Bronchial epithelial cell (primary cell): ENCODE measurements around the gene SLC1A4. TPM values are rescaled to one million over a fixed set of nuclear protein-coding genes. Genes with fewer than 3 reads are reported as not detected.

ENCODE experiments used
- DNase-seq: peaks from one replicate; pipeline ENCODE4 v3.0.0-alpha.2; 2010; ENCODE audit warnings: low read depth
- FAIRE-seq: peaks from 2 replicates; lab custom pipeline; 2011; peaks lifted over from hg19 to GRCh38; lab: Jason Lieb, UNC
- H3K27me3 ChIP-seq: 2 replicates; pipeline ENCODE4 v1.5.1; 2011; ENCODE audit warnings: low read length; ENCODE audit not compliant: control insufficient read depth, insufficient read depth
- H3K36me3 ChIP-seq: 2 replicates; pipeline ENCODE4 v1.5.1; 2011; ENCODE audit warnings: low read length; ENCODE audit not compliant: control insufficient read depth, insufficient read depth
- H3K4me3 ChIP-seq: 2 replicates; pipeline ENCODE4 v1.5.1; 2011; ENCODE audit warnings: mild to moderate bottlenecking, low read depth, low read length, control low read depth
- CTCF ChIP-seq: IDR thresholded peaks from 2 replicates; pipeline ENCODE4 v1.5.1; 2011; ENCODE audit warnings: mild to moderate bottlenecking, moderate library complexity, low read length, control low read depth, inconsistent platforms; ENCODE audit not compliant: insufficient read depth, severe bottlenecking
- total RNA-seq: library from RNA; depleted of rRNA; stranded (reverse); fragments of >200 nt; gene quantifications from 2 replicates; pipeline ENCODE4 v1.2.1, GENCODE V29; 2014

Gene SLC1A4
- total RNA-seq, 1 donor from 2014 or later: 26.3 TPM

GRCh38 chr2:64951306-64951953 is 37.8 kb upstream of the SLC1A4 start:
- FAIRE-seq: no peak
- peaks cover 1% of the 10 kb centered on the region for H3K27me3 ChIP-seq
- peak; percentile 28 for DNase-seq

GRCh38 chr2:64952096-64952495 is 37.1 kb upstream of the SLC1A4 start:
- FAIRE-seq: no peak
- TF ChIP-seq CTCF: no peak

More at GRCh38 chr2:64951306-64951953, 37.8 kb upstream of the SLC1A4 start:
- Histone ChIP-seq H3K36me3 (no peaks in the 10 kb centered on the region), H3K4me3 (no peak overlapping the region)
- TF ChIP-seq CTCF: no peak

GRCh38 chr2:64952511-64953482 is 36.4 kb upstream of the SLC1A4 start:
- peak; percentile 94 for DNase-seq
- FAIRE-seq: no peak
- H3K27me3 ChIP-seq: no peaks in the 10 kb centered on the region
- no peaks in the 10 kb centered on the region for H3K36me3 ChIP-seq
- no peak overlapping the region for H3K4me3 ChIP-seq
- no peak for TF ChIP-seq CTCF

More at GRCh38 chr2:64952096-64952495, 37.1 kb upstream of the SLC1A4 start:
- no peak for DNase-seq
- Histone ChIP-seq H3K36me3 (no peaks in the 10 kb centered on the region), H3K4me3 (no peak overlapping the region), H3K27me3 (no peaks in the 10 kb centered on the region)

GRCh38 chr2:64955467-64955866 is 33.7 kb upstream of the SLC1A4 start:
- Histone ChIP-seq H3K36me3 (no peaks in the 10 kb centered on the region), H3K4me3 (no peak overlapping the region), H3K27me3 (no peaks in the 10 kb centered on the region)
- DNase-seq: no peak
- no peak for FAIRE-seq
- TF ChIP-seq CTCF: no peak

- FAIRE-seq (no peak), DNase-seq (no peak)
- Histone ChIP-seq H3K36me3 (no peaks in the 10 kb centered on the region), H3K4me3 (no peak overlapping the region), H3K27me3 (no peaks in the 10 kb centered on the region)
- TF ChIP-seq CTCF: no peak
Observed at GRCh38 chr2:64957109-64957903, 31.9 kb upstream of the SLC1A4 start.
